Kidney epithelial cell (primary cell): ENCODE data around the gene FCHSD2. TPM values are rescaled to one million over a fixed set of nuclear protein-coding genes. Genes with fewer than 3 reads are reported as not detected.

Experiments used
- DNase-seq: peaks from one replicate; pipeline ENCODE4 v3.0.0-alpha.2; 2010; ENCODE audit warnings: low read depth
- H3K27me3 ChIP-seq: 2 replicates; pipeline ENCODE4 v1.6.0; 2011; ENCODE audit warnings: low read length; ENCODE audit not compliant: control insufficient read depth, insufficient read depth
- H3K36me3 ChIP-seq: 2 replicates; pipeline ENCODE4 v1.5.1; 2011; ENCODE audit warnings: low read length; ENCODE audit not compliant: control insufficient read depth, insufficient read depth
- H3K4me3 ChIP-seq: 2 replicates; pipeline ENCODE4 v1.5.1; 2011; ENCODE audit warnings: low read depth, mild to moderate bottlenecking, control low read depth, low read length
- total RNA-seq: library from RNA; depleted of rRNA; stranded (reverse); fragments of >200 nt; gene quantifications from 2 replicates; pipeline ENCODE4 v1.2.3, GENCODE V29; 2015
- TF ChIP-seq, protein P1 (sequence below): IDR thresholded peaks from 2 replicates; pipeline ENCODE4 v1.5.1; 2011; ENCODE audit warnings: mild to moderate bottlenecking, moderate library complexity, low read length, control low read depth, inconsistent platforms; ENCODE audit not compliant: insufficient read depth, poor library complexity, severe bottlenecking

The FCHSD2 gene
- total RNA-seq, 1 donor from 2014 or later: 13.2 TPM

DNA sequence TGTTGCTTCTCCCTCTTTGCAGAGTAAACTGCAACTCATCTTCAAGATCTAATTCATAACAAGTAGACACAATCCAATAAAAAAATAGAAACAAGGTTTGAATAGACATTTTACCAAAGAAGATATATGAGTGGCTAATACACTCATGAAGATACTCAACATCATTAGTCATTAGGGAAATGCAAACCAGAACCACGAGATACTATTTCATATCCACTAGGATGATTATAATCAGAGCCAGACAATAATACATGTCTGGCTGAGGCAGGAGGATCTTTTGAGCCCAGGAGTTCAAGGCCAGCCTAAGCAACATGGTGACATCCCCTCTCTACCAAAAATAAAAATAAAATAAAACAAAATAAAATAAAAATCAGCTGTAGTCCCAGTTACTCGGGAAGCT lies 242.9 kb downstream of the FCHSD2 start:
- Histone ChIP-seq H3K4me3 (no peak overlapping the region), H3K36me3 (no peaks in the 10 kb centered on the region), H3K27me3 (no peaks in the 10 kb centered on the region)
- no peak for DNase-seq
- TF ChIP-seq, protein P1, sequence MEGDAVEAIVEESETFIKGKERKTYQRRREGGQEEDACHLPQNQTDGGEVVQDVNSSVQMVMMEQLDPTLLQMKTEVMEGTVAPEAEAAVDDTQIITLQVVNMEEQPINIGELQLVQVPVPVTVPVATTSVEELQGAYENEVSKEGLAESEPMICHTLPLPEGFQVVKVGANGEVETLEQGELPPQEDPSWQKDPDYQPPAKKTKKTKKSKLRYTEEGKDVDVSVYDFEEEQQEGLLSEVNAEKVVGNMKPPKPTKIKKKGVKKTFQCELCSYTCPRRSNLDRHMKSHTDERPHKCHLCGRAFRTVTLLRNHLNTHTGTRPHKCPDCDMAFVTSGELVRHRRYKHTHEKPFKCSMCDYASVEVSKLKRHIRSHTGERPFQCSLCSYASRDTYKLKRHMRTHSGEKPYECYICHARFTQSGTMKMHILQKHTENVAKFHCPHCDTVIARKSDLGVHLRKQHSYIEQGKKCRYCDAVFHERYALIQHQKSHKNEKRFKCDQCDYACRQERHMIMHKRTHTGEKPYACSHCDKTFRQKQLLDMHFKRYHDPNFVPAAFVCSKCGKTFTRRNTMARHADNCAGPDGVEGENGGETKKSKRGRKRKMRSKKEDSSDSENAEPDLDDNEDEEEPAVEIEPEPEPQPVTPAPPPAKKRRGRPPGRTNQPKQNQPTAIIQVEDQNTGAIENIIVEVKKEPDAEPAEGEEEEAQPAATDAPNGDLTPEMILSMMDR: no peak

DNA sequence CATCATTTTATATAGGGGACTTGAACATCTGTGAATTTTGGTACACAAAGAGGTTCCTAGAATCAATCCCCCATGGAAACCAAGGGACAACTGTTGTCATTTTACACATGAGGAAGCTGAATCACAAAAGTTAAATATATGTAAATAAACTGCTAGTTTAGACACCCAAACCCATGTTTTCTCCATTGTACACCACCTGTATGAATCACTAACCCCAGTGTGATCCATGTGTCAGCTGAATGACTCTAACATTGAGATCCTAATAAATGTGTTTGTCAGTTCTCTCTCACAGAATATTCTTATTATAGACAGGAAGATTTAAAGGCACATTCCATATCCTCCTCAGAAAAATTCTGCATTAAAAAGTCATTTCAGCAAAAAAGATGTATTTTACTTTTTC lies 244.6 kb downstream of the FCHSD2 start:
- TF ChIP-seq, protein P1: no peak
- no peak overlapping the region for H3K4me3 ChIP-seq
- no peaks in the 10 kb centered on the region for H3K27me3 ChIP-seq
- no peaks in the 10 kb centered on the region for H3K36me3 ChIP-seq
- no peak for DNase-seq

DNA sequence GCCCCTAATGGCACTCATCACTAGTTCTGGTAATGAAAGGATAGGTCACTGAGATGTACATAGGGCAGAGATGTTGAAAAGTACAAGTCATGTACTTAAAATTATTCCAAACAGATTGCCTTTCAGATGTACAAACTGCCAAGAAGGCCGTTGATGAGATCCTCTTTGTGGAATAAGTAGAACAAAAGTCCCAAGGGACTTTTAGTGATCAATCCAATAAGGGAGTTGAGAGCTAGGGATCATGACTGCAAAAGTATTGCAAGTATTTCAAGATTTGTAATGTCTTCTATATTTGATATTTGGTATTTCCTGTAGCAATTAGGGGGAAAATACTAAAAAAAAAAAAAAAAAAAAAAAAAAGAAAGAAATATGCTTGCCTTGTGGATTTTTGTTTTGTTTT lies 245.7 kb downstream of the FCHSD2 start:
- Histone ChIP-seq H3K36me3 (no peaks in the 10 kb centered on the region), H3K4me3 (no peak overlapping the region), H3K27me3 (no peaks in the 10 kb centered on the region)
- TF ChIP-seq, protein P1: no peak
- DNase-seq: no peak

DNA sequence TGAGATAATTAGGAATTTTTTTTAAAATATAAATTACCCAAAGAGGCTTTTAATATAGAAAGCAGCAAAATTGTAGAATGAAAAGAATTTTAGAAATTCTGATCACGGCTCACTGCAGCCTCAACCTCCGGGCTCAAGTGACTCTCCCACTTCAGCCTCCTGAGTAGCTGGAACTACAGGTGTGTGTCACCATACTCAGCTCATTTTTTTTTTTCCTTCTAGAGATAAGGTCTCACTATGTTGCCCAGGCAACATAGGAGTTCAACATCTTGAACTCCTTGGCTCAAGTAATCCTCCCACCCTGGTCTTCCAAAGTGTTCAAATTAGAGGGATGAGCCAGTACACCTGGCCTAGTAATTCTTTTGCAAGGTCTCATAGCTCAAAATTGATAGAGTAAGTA lies 251.2 kb downstream of the FCHSD2 start:
- Histone ChIP-seq H3K4me3 (no peak overlapping the region), H3K27me3 (no peaks in the 10 kb centered on the region), H3K36me3 (no peaks in the 10 kb centered on the region)
- TF ChIP-seq, protein P1: no peak
- no peak for DNase-seq

DNA sequence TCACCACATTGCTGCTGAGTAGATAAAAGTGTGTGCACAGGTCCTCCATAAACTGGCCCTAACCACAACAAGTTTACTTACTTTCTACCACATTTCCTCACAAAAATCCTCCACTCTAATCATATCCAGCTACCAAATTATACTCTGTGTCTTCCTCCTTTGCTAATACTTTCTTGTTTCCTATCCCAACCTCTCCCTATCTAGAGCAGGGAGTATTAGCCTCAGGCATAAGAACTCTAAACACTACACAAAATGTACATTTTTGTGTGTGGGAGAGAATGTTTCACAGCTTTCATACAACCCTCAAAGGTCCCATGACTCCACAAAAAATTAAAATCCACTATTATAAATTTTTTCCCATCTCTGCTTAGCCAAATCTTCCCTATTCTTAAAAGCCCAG lies 255.5 kb downstream of the FCHSD2 start:
- DNase-seq: no peak
- Histone ChIP-seq H3K4me3 (no peak overlapping the region), H3K36me3 (no peaks in the 10 kb centered on the region), H3K27me3 (no peaks in the 10 kb centered on the region)
- TF ChIP-seq, protein P1: no peak

DNA sequence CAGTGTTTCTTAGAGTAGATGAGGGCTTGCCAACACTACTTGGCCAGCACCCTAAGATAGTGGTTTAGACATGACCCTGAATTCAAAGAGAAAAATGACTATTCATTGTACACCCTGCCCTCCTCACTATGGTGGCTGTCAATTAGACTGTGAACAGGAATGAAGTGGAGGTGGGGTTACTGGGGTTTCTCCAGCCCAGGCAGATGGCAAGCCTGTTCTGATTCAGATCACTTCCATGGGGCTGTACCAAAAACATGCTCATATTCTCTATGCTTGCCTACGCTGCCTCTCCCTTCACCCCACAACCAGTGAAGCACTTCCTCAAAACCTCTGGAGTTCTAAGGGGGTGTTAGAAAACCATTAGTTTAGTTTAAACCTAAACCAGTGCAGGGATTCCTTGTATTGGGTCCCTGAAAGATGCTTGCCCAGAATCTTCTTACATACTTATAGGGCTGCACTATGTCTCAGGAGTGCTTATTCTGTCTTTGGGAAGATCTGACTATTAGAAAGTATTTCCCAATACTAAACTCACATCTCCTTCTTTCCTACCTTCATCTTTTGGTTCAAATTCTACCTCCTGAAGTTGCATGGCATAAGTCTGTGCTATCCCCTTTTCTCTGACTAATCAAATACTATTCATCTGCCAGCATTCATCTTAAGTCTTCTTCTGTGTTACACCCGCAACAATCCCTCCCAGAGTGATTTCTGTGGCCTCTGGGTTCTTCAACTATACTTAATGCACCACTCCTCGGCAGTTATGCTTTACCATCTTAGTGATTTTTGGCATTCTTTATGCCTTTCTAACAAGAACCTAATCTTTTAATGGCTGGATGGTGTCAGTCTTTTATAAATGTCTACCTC lies 256.1 kb downstream of the FCHSD2 start:
- Histone ChIP-seq H3K36me3 (no peaks in the 10 kb centered on the region), H3K4me3 (no peak overlapping the region), H3K27me3 (no peaks in the 10 kb centered on the region)
- TF ChIP-seq, protein P1: no peak
- DNase-seq: no peak
